IMR-90 (cell line): ENCODE results near the gene PCDHGB1. TPM values are rescaled to one million over a fixed set of nuclear protein-coding genes. Genes with fewer than 3 reads are reported as not detected.

ENCODE experiments used
- ATAC-seq: fragments of 200-7000 bp; cut with Tn5 transposase; 2 replicates; pipeline ENCODE4 v1.9.1; 2020; ENCODE audit warnings: low read depth, mild to moderate bottlenecking, moderate library complexity
- BruUV-seq: library from RNA; stranded (reverse); fragments of 400-500 nt; replicated peaks from 2 replicates; lab custom pipeline; 2021; lab: Mats Ljungman, UMichigan
- CTCF ChIA-PET: fragments of 300-600 bp; formaldehyde crosslinking; extraction: SDS; loops from one replicate; lab custom pipeline; 2021; ENCODE audit warnings: antibody characterized with exemption; lab: Yijun Ruan, JAX
- POLR2A ChIA-PET: fragments of 300-600 bp; sonication (Branson Sonifier 250); formaldehyde crosslinking; loops from one replicate; lab custom pipeline; 2022; ENCODE audit warnings: antibody characterized with exemption; ENCODE audit not compliant: unreplicated experiment; lab: Charles Lee
- DNase-seq: peaks from one replicate; pipeline ENCODE4 v3.0.0; 2013
- H2AFZ ChIP-seq: replicated peaks from 2 replicates; pipeline ENCODE3; 2013; ENCODE audit warnings: low read length, mild to moderate bottlenecking; ENCODE audit not compliant: poor library complexity
- H2AK5ac ChIP-seq: 2 replicates; pipeline ENCODE4 v1.6.1; 2013; ENCODE audit warnings: low read depth, low read length, inconsistent platforms
- H2AK9ac ChIP-seq: replicated peaks from 2 replicates; pipeline ENCODE3; 2013; ENCODE audit warnings: mild to moderate bottlenecking, low read depth, low read length, moderate library complexity; ENCODE audit not compliant: poor library complexity
- H2BK120ac ChIP-seq: 2 replicates; pipeline ENCODE4 v1.6.1; 2013; ENCODE audit warnings: low read depth, low read length, inconsistent platforms
- H2BK15ac ChIP-seq: 3 replicates; pipeline ENCODE4 v1.6.1; 2013; ENCODE audit warnings: low read depth, low read length, inconsistent platforms
- H2BK20ac ChIP-seq: 2 replicates; pipeline ENCODE4 v1.6.1; 2013; ENCODE audit warnings: low read depth, mild to moderate bottlenecking, inconsistent platforms, low read length, moderate library complexity
- H2BK5ac ChIP-seq: 2 replicates; pipeline ENCODE4 v1.6.1; 2013; ENCODE audit warnings: mild to moderate bottlenecking, low read depth, low read length, inconsistent platforms; ENCODE audit not compliant: poor library complexity, severe bottlenecking
- H3K14ac ChIP-seq: replicated peaks from 2 replicates; pipeline ENCODE4 v1.6.1; 2013; ENCODE audit warnings: low read depth, low read length, inconsistent platforms
- H3K18ac ChIP-seq: 2 replicates; pipeline ENCODE4 v1.6.1; 2013; ENCODE audit warnings: low read depth, low read length, control low read depth
- H3K23ac ChIP-seq: 2 replicates; pipeline ENCODE4 v1.6.1; 2013; ENCODE audit warnings: low read depth, low read length, inconsistent platforms
- H3K27ac ChIP-seq: 2 replicates; pipeline ENCODE4 v1.5.1; 2013; ENCODE audit warnings: mild to moderate bottlenecking, control low read depth, low read length; ENCODE audit not compliant: insufficient read depth
- H3K27me3 ChIP-seq: 2 replicates; pipeline ENCODE4 v1.6.1; 2013; ENCODE audit warnings: low read length; ENCODE audit not compliant: control insufficient read depth, insufficient read depth
- H3K36me3 ChIP-seq: 2 replicates; pipeline ENCODE4 v1.6.1; 2013; ENCODE audit warnings: low read length, mixed read lengths; ENCODE audit not compliant: control insufficient read depth, insufficient read depth
- H3K4ac ChIP-seq: 2 replicates; pipeline ENCODE4 v1.6.1; 2013; ENCODE audit warnings: low read depth, low read length, inconsistent platforms
- H3K4me1 ChIP-seq: 2 replicates; pipeline ENCODE4 v1.6.1; 2013; ENCODE audit warnings: low read length, mixed read lengths; ENCODE audit not compliant: control insufficient read depth, insufficient read depth
- H3K4me2 ChIP-seq: 2 replicates; pipeline ENCODE4 v1.6.1; 2013; ENCODE audit warnings: low read depth, mild to moderate bottlenecking, control low read depth, low read length, moderate library complexity
- H3K4me3 ChIP-seq: 2 replicates; pipeline ENCODE4 v1.5.1; 2013; ENCODE audit warnings: low read depth, mild to moderate bottlenecking, control low read depth, low read length, moderate library complexity; ENCODE audit not compliant: insufficient read depth
- H3K56ac ChIP-seq: 2 replicates; pipeline ENCODE4 v1.6.1; 2013; ENCODE audit warnings: low read length, inconsistent platforms; ENCODE audit not compliant: insufficient read depth; ENCODE audit errors: extremely low read depth
- H3K79me1 ChIP-seq, 2 experiments: 2 replicates each; pipeline ENCODE4 v1.6.1; 2013; ENCODE audit warnings: low read length in 2 of 2, inconsistent platforms in 1 of 2, low read depth in 1 of 2
- H3K9ac ChIP-seq: 2 replicates; pipeline ENCODE4 v1.6.1; 2013; ENCODE audit warnings: low read depth, low read length, control low read depth
- H3K9me1 ChIP-seq: 2 replicates; pipeline ENCODE4 v1.6.1; 2013; ENCODE audit warnings: low read length, inconsistent platforms; ENCODE audit not compliant: insufficient read depth
- H3K9me3 ChIP-seq: 2 replicates; pipeline ENCODE4 v1.6.1; 2013; ENCODE audit warnings: low read length; ENCODE audit not compliant: control insufficient read depth, insufficient read depth
- H4K20me1 ChIP-seq: 2 replicates; pipeline ENCODE4 v1.6.1; 2013; ENCODE audit warnings: low read length, inconsistent platforms; ENCODE audit not compliant: insufficient read depth
- H4K5ac ChIP-seq: 2 replicates; pipeline ENCODE4 v1.6.1; 2013; ENCODE audit warnings: mild to moderate bottlenecking, low read depth, low read length, control low read depth
- H4K8ac ChIP-seq, 2 experiments: 2 replicates each; pipeline ENCODE4 v1.6.1; 2013; ENCODE audit warnings: low read depth in 2 of 2, low read length in 2 of 2, control low read depth in 1 of 2, inconsistent platforms in 1 of 2
- H4K91ac ChIP-seq: 2 replicates; pipeline ENCODE4 v1.6.1; 2013; ENCODE audit warnings: low read depth, low read length, inconsistent platforms; ENCODE audit not compliant: insufficient read depth
- BHLHE40 ChIP-seq: fragments of 150-350 bp; IDR thresholded peaks from 2 replicates; pipeline ENCODE4 v1.6.1; 2016; ENCODE audit warnings: mild to moderate bottlenecking, low read depth, low read length
- CEBPB ChIP-seq: IDR thresholded peaks from 2 replicates; pipeline ENCODE4 v1.6.1; 2012; ENCODE audit warnings: low read depth, low read length, improper control_type of control experiment
- CHD1 ChIP-seq: IDR thresholded peaks from 2 replicates; pipeline ENCODE4 v1.6.1; 2012; ENCODE audit warnings: low read depth, low read length, improper control_type of control experiment
- ELK1 ChIP-seq: fragments of 150-350 bp; IDR thresholded peaks from 2 replicates; pipeline ENCODE4 v1.6.1; 2016; ENCODE audit warnings: low read depth, mild to moderate bottlenecking, low read length, moderate library complexity, borderline replicate concordance
- FOS ChIP-seq: fragments of 150-350 bp; IDR thresholded peaks from 2 replicates; pipeline ENCODE4 v1.6.1; 2016; ENCODE audit warnings: low read depth, low read length
- MAFK ChIP-seq: IDR thresholded peaks from 2 replicates; pipeline ENCODE4 v1.6.1; 2012; ENCODE audit warnings: low read depth, low read length, improper control_type of control experiment
- MAZ ChIP-seq: IDR thresholded peaks from 2 replicates; pipeline ENCODE4 v1.6.1; 2012; ENCODE audit warnings: low read depth, mild to moderate bottlenecking, low read length, improper control_type of control experiment, moderate library complexity, borderline replicate concordance
- MXI1 ChIP-seq: IDR thresholded peaks from 2 replicates; pipeline ENCODE4 v1.6.1; 2012; ENCODE audit warnings: low read depth, mild to moderate bottlenecking, low read length, moderate library complexity, borderline replicate concordance
- NFE2L2 ChIP-seq: fragments of 150-350 bp; IDR thresholded peaks from 2 replicates; pipeline ENCODE4 v1.6.1; 2016; ENCODE audit warnings: low read depth, mild to moderate bottlenecking, low read length
- POLR2A ChIP-seq: IDR thresholded peaks from 2 replicates; pipeline ENCODE4 v1.6.1; 2012; ENCODE audit warnings: mild to moderate bottlenecking, low read depth, low read length
- RAD21 ChIP-seq: IDR thresholded peaks from 2 replicates; pipeline ENCODE4 v1.6.1; 2012; ENCODE audit warnings: low read length, improper control_type of control experiment
- RCOR1 ChIP-seq: IDR thresholded peaks from 2 replicates; pipeline ENCODE4 v1.6.1; 2012; ENCODE audit warnings: mild to moderate bottlenecking, low read length, improper control_type of control experiment; ENCODE audit not compliant: insufficient replicate concordance
- RFX5 ChIP-seq: IDR thresholded peaks from 2 replicates; pipeline ENCODE4 v1.8.0; 2012; ENCODE audit warnings: low read depth, mild to moderate bottlenecking, low read length, moderate library complexity
- SMC3 ChIP-seq: fragments of 150-350 bp; IDR thresholded peaks from 2 replicates; pipeline ENCODE4 v1.6.1; 2016; ENCODE audit warnings: low read depth, mild to moderate bottlenecking, antibody characterized with exemption, low read length, moderate library complexity
- WGBS, 2 experiments: methylation state at CpG; one replicate each; pipeline versions ENCODE4 v1.1.5 to v1.1.7; 2013; ENCODE audit warnings: missing lambda C conversion rate in 2 of 2; ENCODE audit not compliant: insufficient read length in 1 of 2; ENCODE audit errors: extremely low coverage in 2 of 2; 5-methylcytosine and 5-hydroxymethylcytosine counted together
- dilution Hi-C: fragments of 300-500 bp; cut with HindIII; formaldehyde crosslinking; loops from one replicate; pipeline ENCODE4 v1.14.3; 2018; ENCODE audit warnings: low sequenced_read_pairs; ENCODE audit not compliant: unreplicated experiment
- in situ Hi-C: fragments of 300-500 bp; cut with MboI; formaldehyde crosslinking; loops from 3 replicates; pipeline ENCODE4 v1.14.3; 2019; ENCODE audit warnings: low sequenced_read_pairs, inconsistent platforms, mixed read lengths
- intact Hi-C: fragments of 100-400 bp; cut with micrococcal nuclease; formaldehyde crosslinking; loops from 2 replicates; pipeline ENCODE4 v1.10.0; 2022
- polyA plus RNA-seq, 3 experiments: library from polyadenylated mRNA; depleted of rRNA; stranded (reverse); fragments of >200 nt; gene quantifications; 2 replicates each; pipeline ENCODE4 v1.2.3, GENCODE V29; 2012; ENCODE audit warnings: low replicate concordance in 1 of 3
- total RNA-seq: library from RNA; depleted of rRNA; stranded (reverse); fragments of >200 nt; gene quantifications from 2 replicates; pipeline ENCODE4 v1.2.3, GENCODE V29; 2012
- TF ChIP-seq, protein P1 (sequence below): fragments of 150-350 bp; IDR thresholded peaks from 2 replicates; pipeline ENCODE4 v1.6.1; 2017; ENCODE audit warnings: mild to moderate bottlenecking, antibody characterized with exemption, low read length, low read depth
- TF ChIP-seq, protein P2 (sequence below): conservative IDR thresholded peaks from 2 replicates; pipeline ENCODE4 v1.5.1; 2012; ENCODE audit warnings: mild to moderate bottlenecking, low read depth, low read length, improper control_type of control experiment

The PCDHGB1 gene
- total and polyA plus RNA-seq, 2 of the 4 experiments (the other 2 are of a cell fraction): 1.9 to 3.6 TPM

DNA sequence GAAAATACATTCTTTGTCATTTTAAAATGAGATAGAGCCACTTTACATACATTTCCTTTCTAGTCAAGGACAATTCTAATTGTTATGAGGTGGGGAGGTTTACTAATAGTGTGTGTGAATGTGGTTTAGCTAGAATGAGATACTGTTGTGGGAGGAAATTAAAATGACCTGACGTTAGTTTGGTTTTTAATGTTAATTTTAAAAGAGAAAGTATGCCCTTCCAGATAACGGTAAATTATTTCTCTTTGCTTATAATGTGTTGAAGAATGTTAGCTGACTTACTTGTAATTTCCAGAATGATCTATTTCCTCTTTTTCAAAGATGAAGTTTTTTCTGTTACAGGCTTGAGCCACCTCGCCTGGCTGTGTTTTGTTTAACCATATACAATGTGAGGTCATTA, 27.6 kb upstream of the PCDHGB1 start:
- Histone ChIP-seq H3K14ac (no peak overlapping the region), H3K4me2 (no peak overlapping the region), H3K4ac (no peak overlapping the region), H3K27me3 (no peaks in the 10 kb centered on the region), H2BK20ac (no peak overlapping the region), H4K8ac (no peak overlapping the region), H2BK15ac (no peak overlapping the region), H3K9ac (no peak overlapping the region), H2BK120ac (no peak overlapping the region), H3K9me3 (peaks cover 29% of the 10 kb centered on the region), H3K79me1 (peaks cover 10 to 17% of the 10 kb centered on the region in 2 experiments), H3K36me3 (peaks cover 9% of the 10 kb centered on the region), H2AK5ac (no peak overlapping the region), H3K9me1 (no peaks in the 10 kb centered on the region), H3K4me1 (no peaks in the 10 kb centered on the region), H2BK5ac (no peak overlapping the region), H3K23ac (no peak overlapping the region), H3K18ac (no peak overlapping the region), H2AFZ (no peak overlapping the region), H2AK9ac (no peak overlapping the region), H4K91ac (no peak overlapping the region), H4K20me1 (peaks cover 7% of the 10 kb centered on the region; the same call in 1 of the 2 replicates), H4K5ac (no peak overlapping the region), H3K56ac (no peak overlapping the region), H3K27ac (no peak overlapping the region), H3K4me3 (no peak overlapping the region)
- intact Hi-C loops: no loop called here
- dilution Hi-C loops: no loop called here
- DNase-seq: no peak
- WGBS, 2 experiments: 100% methylated on average over 1 of the region's 3 CpGs; no CpG with 5 or more reads in 1 of the 2 experiments
- no TSS peak for BruUV-seq
- ATAC-seq: no peak
- in situ Hi-C loops: no loop called here
- no peak for TF ChIP-seq CHD1
- TF ChIP-seq RCOR1: no peak
- TF ChIP-seq POLR2A: no peak
- no peak for TF ChIP-seq CEBPB
- TF ChIP-seq MAFK: no peak
- no peak for TF ChIP-seq FOS
- TF ChIP-seq RFX5: no peak
- no peak for TF ChIP-seq SMC3
- no peak for TF ChIP-seq MAZ
- no peak for TF ChIP-seq BHLHE40
- no peak for TF ChIP-seq NFE2L2
- TF ChIP-seq ELK1: no peak
- no peak for TF ChIP-seq MXI1
- TF ChIP-seq, protein P1, sequence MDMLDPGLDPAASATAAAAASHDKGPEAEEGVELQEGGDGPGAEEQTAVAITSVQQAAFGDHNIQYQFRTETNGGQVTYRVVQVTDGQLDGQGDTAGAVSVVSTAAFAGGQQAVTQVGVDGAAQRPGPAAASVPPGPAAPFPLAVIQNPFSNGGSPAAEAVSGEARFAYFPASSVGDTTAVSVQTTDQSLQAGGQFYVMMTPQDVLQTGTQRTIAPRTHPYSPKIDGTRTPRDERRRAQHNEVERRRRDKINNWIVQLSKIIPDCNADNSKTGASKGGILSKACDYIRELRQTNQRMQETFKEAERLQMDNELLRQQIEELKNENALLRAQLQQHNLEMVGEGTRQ: no peak
- no peak for TF ChIP-seq RAD21
- TF ChIP-seq, protein P2, sequence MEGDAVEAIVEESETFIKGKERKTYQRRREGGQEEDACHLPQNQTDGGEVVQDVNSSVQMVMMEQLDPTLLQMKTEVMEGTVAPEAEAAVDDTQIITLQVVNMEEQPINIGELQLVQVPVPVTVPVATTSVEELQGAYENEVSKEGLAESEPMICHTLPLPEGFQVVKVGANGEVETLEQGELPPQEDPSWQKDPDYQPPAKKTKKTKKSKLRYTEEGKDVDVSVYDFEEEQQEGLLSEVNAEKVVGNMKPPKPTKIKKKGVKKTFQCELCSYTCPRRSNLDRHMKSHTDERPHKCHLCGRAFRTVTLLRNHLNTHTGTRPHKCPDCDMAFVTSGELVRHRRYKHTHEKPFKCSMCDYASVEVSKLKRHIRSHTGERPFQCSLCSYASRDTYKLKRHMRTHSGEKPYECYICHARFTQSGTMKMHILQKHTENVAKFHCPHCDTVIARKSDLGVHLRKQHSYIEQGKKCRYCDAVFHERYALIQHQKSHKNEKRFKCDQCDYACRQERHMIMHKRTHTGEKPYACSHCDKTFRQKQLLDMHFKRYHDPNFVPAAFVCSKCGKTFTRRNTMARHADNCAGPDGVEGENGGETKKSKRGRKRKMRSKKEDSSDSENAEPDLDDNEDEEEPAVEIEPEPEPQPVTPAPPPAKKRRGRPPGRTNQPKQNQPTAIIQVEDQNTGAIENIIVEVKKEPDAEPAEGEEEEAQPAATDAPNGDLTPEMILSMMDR: no peak
- ChIA-PET CTCF (interaction anchor here (0.6 to 1.4 kb wide), 3 partner anchors 8 to 245 kb away, joined by 3 to 4 read pairs (median 3); partner anchors contain the start of gene PCDHGA1), POLR2A (no interaction called here)
